ENCODE results near the gene LCN6. TPM values are rescaled to one million over a fixed set of nuclear protein-coding genes. Genes with fewer than 3 reads are reported as not detected.

Gene LCN6
- polyA plus RNA-seq, 3 donors = not detected

DNA sequence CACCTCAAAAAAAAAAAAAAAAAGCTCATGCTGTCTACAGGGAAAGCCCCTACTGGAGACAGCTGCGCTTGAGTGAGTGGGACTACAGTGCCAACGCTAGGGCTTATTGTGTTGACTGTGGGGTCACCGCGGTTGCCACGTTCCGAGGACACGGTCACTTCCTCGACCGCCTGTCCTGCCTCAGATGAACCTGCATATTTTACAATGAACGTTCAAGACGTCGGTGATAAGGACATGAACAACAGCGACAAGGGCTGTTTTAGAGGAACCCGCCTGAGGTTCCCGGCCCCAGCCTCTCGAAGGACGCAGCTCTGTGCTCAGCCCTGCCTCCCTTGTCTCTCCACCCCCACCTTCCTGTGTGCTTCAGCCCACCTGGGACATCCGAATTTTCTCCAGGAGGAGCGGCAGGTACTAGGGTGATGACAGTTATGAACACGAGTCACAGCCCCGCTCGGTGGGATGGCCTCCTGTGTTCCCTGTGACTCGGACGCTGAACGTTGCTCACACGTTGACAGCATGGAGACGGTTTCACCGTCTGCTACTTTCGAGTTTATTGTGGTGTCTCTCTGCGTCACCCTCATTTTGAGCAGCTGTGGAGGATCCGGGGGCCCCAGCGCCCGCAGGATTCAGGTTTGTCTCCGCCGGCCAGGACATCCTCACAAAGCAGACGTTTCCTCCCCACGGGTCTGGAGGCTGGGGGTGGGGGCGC, 47.2 kb downstream of the LCN6 start:
- intact Hi-C loops (cut with micrococcal nuclease) = loop anchor here in 1 of 2 donors (10.0 kb wide), 1 partner anchor 746 kb away; no protein-coding TSS in a partner anchor
- peak overlapping the region; percentile 62 for H2AFZ ChIP-seq (ENCODE audit: insufficient read depth, low read depth, low read length, poor library complexity, severe bottlenecking)
- Mint-ChIP-seq H3K27ac (peak overlapping the region; percentile 87 to 94 (median 92)), H3K4me3 (peak overlapping the region; percentile 73 to 87), H3K27me3 (ENCODE audit: low read depth in 3 of 3) (peaks cover 14 to 34% (median 20%) of the 10 kb centered on the region in 3 donors), H3K36me3 (peaks cover 0 to 4% of the 10 kb centered on the region in 2 donors), H3K4me1 (peaks cover 72% of the 10 kb centered on the region), H3K9me3 (peaks cover 0 to 7% (median 0%) of the 10 kb centered on the region in 7 donors)
- peak overlapping the region; percentile 66 for H3K4me2 ChIP-seq (replicated peaks; ENCODE audit: extremely low read depth, low read length, poor library complexity, severe bottlenecking)
- peak overlapping the region; percentile 63 for H3K9ac ChIP-seq (ENCODE audit: insufficient read depth, low read length, poor library complexity, severe bottlenecking)
- peak; percentile 78 to 89 (median 85) for DNase-seq
- H3K36me3 ChIP-seq (replicated peaks in 1 of 2; ENCODE audit: control insufficient read depth in 1 of 2, insufficient read depth in 2 of 2, low read length in 2 of 2) = no peaks in the 10 kb centered on the region
- H3K4me1 ChIP-seq (ENCODE audit: control insufficient read depth in 1 of 2, insufficient read depth in 2 of 2, low read length in 2 of 2) = peaks cover 71 to 79% of the 10 kb centered on the region in 2 donors
- no peaks in the 10 kb centered on the region for H4K20me1 ChIP-seq (ENCODE audit: insufficient read depth, low read length)
- peak overlapping the region in 1 of 3 experiments; percentile 55 for H3K4me3 ChIP-seq (replicated peaks in 1 of 3; ENCODE audit: low read depth in 2 of 3, low read length in 3 of 3)
- WGBS (ENCODE audit: insufficient coverage) = under 1% methylated on average over 31 of the region's 38 CpGs
- no peaks in the 10 kb centered on the region for H3K9me3 ChIP-seq (replicated peaks in 1 of 2; ENCODE audit: control insufficient read depth in 1 of 2, insufficient read depth in 1 of 2, low read length in 2 of 2)
- peak overlapping the region; percentile 50 to 86 for H3K27ac ChIP-seq (ENCODE audit: low read depth in 1 of 2, low read length in 2 of 2)
- H3K79me2 ChIP-seq (ENCODE audit: insufficient read depth, low read length) = no peaks in the 10 kb centered on the region
- TF ChIP-seq, protein P1, sequence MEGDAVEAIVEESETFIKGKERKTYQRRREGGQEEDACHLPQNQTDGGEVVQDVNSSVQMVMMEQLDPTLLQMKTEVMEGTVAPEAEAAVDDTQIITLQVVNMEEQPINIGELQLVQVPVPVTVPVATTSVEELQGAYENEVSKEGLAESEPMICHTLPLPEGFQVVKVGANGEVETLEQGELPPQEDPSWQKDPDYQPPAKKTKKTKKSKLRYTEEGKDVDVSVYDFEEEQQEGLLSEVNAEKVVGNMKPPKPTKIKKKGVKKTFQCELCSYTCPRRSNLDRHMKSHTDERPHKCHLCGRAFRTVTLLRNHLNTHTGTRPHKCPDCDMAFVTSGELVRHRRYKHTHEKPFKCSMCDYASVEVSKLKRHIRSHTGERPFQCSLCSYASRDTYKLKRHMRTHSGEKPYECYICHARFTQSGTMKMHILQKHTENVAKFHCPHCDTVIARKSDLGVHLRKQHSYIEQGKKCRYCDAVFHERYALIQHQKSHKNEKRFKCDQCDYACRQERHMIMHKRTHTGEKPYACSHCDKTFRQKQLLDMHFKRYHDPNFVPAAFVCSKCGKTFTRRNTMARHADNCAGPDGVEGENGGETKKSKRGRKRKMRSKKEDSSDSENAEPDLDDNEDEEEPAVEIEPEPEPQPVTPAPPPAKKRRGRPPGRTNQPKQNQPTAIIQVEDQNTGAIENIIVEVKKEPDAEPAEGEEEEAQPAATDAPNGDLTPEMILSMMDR (IDR thresholded peaks at IDR 0.05) = no peak
- peaks cover 2 to 15% of the 10 kb centered on the region in 2 donors for H3K27me3 ChIP-seq (ENCODE audit: control insufficient read depth in 2 of 2, insufficient read depth in 2 of 2, low read length in 2 of 2)

DNA sequence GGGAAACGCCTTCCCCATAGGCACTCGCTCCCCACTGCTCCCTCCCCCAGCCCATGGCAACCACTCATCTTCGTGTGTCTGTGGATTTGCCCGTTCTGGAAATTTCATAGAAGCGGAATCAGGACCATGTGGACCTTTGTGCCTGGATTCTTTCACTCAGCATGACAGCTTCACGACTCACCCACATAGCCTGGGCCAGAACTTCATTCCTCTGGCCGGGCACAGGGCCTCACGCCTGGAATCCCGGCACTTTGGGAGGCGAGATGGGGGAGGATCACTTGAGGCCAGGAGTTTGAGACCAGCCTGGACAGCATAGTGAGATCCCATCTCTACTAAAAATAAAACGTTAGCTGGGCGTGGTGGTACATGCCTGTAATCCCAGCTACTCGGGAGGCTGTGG, 48.0 kb downstream of the LCN6 start:
- Histone ChIP-seq H3K27me3 (ENCODE audit: control insufficient read depth in 2 of 2, insufficient read depth in 2 of 2, low read length in 2 of 2) (peaks cover 2 to 12% of the 10 kb centered on the region in 2 donors), H3K4me2 (replicated peaks; ENCODE audit: extremely low read depth, low read length, poor library complexity, severe bottlenecking) (no peak overlapping the region), H3K4me3 (replicated peaks in 1 of 3; ENCODE audit: low read depth in 2 of 3, low read length in 3 of 3) (peak overlapping the region in 1 of 3 experiments; percentile 55), H3K79me2 (ENCODE audit: insufficient read depth, low read length) (no peaks in the 10 kb centered on the region), H3K9me3 (replicated peaks in 1 of 2; ENCODE audit: control insufficient read depth in 1 of 2, insufficient read depth in 1 of 2, low read length in 2 of 2) (no peaks in the 10 kb centered on the region), H3K27ac (ENCODE audit: low read depth in 1 of 2, low read length in 2 of 2) (peak overlapping the region in 1 of 2 donors; percentile 86), H4K20me1 (ENCODE audit: insufficient read depth, low read length) (no peaks in the 10 kb centered on the region), H2AFZ (ENCODE audit: insufficient read depth, low read depth, low read length, poor library complexity, severe bottlenecking) (no peak overlapping the region), H3K4me1 (ENCODE audit: control insufficient read depth in 1 of 2, insufficient read depth in 2 of 2, low read length in 2 of 2) (peaks cover 72 to 79% of the 10 kb centered on the region in 2 donors), H3K36me3 (replicated peaks in 1 of 2; ENCODE audit: control insufficient read depth in 1 of 2, insufficient read depth in 2 of 2, low read length in 2 of 2) (no peaks in the 10 kb centered on the region), H3K9ac (ENCODE audit: insufficient read depth, low read length, poor library complexity, severe bottlenecking) (peak overlapping the region; percentile 63)
- DNase-seq = peak in 1 of 3 donors; percentile 45
- Mint-ChIP-seq H3K9me3 (peaks cover 0 to 6% (median 0%) of the 10 kb centered on the region in 7 donors), H3K27ac (peak overlapping the region; percentile 8 to 94 (median 92)), H3K4me3 (peak overlapping the region in 1 of 2 donors; percentile 87), H3K27me3 (ENCODE audit: low read depth in 3 of 3) (peaks cover 14 to 34% (median 20%) of the 10 kb centered on the region in 3 donors), H3K36me3 (peaks cover 0 to 3% of the 10 kb centered on the region in 2 donors), H3K4me1 (peaks cover 68% of the 10 kb centered on the region)
- WGBS (ENCODE audit: insufficient coverage) = 50% methylated on average over 8 of the region's 13 CpGs
- TF ChIP-seq, protein P1 (IDR thresholded peaks at IDR 0.05) = no peak
- intact Hi-C loops (cut with micrococcal nuclease) = loop anchor here in 1 of 2 donors (10.0 kb wide), 1 partner anchor 746 kb away; no protein-coding TSS in a partner anchor

Data from CD14-positive monocyte (primary cell).